ENCODE measurements around the gene ABL2.

- TF ChIP-seq CTCF (IDR thresholded peaks at IDR 0.05) (no peak), POLR2AphosphoS5 (IDR thresholded peaks at IDR 0.05) (no peak), EP300 (IDR thresholded peaks at IDR 0.05) (no peak)
These were observed 679 bp downstream of the ABL2 start for GRCh38 chr1:179228783-179229213.
